HG03095 (cell line): ENCODE data around the gene IL1RL2.

ENCODE experiments used
- ATAC-seq: cut with Tn5 transposase; IDR thresholded peaks from one replicate; pipeline ENCODE4 v1.9.1; 2021; ENCODE audit warnings: moderate library complexity; ENCODE audit not compliant: unreplicated experiment

IL1RL2 gene

DNA sequence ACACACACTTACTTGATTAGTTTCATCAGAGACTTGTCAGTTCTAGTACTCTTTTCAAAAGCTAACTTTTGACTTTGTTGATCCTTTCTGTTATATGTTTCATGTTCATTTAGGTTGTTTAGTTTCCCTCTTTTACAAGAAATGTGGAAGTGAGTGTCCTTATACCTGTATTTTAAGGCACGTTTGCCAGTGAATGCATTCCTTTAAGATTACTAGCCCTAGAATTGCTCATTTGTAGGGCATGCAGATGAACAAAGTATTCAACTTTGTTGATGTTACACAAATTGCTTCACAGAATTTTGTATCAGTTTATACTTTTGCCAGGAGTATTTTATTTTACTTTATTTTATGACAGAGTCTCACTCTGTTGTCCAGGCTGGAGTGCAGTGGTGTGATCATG lies 6.3 kb downstream of the IL1RL2 start:
- no peak for ATAC-seq

GRCh38 chr2:102194609-102195268 lies 7.9 kb downstream of the IL1RL2 start:
- no peak for ATAC-seq

- ATAC-seq = no peak
Measured at GRCh38 chr2:102197389-102198137, 10.7 kb downstream of the IL1RL2 start.

GRCh38 chr2:102200539-102200938 lies 13.7 kb downstream of the IL1RL2 start:
- no peak for ATAC-seq

DNA sequence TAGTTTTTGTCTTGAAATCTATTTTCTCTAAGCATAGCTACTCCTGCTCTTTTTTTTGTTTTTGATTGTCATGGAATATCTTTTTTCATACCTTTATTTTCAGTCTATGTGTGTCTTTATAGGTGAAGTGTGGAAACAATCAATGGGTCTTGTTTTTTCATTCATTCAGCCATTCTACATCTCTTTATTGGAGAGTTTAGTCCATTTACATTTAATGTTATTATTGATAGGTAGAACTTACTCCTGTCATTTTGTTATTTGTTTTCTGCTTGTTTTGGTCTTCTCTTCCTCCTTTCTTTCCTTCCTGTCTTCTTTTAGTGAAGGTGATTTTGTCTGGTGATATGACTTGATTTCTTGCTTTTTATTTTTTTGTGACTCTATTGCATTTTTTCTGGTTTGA lies 17.8 kb downstream of the IL1RL2 start:
- no peak for ATAC-seq

- ATAC-seq = no peak
Measured at GRCh38 chr2:102206666-102207341, 20.0 kb downstream of the IL1RL2 start.

- no peak for ATAC-seq
Measured at GRCh38 chr2:102208774-102209173, 22.0 kb downstream of the IL1RL2 start.

DNA sequence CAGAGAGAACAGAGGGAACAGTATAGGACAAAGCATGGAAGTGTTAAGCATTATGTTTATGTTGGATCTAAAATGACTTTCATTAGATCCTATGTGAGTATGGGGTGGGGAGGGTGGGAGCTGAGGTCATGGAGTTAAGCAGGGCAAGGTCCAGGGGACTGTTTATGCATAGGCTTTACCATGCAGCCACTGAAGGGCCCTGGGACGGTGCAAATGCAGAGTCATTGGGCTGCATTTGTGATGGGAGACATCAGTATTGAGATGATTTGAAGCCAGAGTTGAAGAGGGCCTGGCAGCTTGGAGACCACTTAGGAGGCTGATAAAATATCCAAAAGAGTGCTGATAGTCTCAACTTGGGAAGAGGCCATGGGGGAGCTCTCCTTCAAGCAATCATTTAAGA lies 22.7 kb downstream of the IL1RL2 start:
- ATAC-seq = no peak

DNA sequence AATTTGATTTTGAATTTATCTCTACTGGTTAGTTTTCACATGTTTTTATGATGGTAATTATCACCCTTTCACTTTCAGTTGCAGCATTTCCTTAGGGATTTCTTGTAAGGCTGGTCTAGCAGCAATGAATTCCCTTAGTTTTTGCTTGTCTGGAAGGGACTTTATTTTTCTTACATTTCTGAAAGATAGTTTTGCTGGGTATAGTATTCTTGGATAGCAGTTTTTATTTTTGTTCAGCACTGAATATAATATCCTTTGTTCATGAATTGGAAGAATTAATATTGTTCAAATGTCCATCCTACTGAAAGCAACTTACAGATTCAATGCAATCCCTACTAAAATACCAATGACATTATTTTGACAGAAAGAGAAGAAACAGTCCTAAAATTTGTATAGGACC lies 30.2 kb downstream of the IL1RL2 start:
- no peak for ATAC-seq

DNA sequence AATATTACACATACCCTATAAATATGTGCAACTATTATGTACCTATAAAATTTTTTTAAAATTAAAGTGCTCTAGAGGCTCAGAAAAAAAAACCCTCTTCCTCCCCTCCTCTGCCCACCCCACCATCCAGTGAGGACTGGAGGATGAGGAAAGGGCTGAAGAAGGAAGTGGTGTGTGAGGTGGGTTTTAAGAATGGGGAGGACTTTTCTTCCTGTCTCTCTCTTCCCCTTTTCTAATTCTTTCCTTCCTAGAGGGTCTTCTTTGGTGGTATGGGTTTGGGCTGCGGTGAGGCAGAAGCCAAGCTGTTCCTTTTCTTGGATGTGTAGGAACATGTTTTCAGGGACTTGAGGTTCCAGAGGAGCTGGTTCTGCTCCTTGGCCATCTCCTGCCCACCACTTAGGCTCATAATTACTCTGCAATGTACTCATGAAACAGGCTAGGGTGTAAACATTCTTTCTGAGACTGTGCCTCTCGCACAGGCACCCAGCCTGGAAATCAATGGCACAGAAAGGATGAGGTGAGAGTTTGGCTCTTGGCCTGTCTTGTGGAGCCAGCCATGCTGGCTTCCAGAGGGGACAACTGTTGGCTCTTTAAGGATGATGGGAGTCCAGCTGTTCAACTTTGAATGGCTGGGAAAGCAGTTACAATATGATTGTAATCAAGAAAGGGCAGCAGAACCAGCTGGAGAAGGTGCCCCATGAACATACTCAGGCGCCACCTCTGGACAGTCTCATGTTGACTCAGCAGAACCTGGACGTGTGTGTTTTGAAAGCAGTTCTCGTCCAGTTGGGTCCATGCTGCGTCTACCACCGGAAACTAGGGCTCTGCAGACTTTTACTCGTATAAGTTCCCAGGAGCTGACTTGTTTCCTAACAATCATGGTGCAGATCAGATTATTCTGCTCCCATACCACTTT lies 38.3 kb downstream of the IL1RL2 start:
- no peak for ATAC-seq

DNA sequence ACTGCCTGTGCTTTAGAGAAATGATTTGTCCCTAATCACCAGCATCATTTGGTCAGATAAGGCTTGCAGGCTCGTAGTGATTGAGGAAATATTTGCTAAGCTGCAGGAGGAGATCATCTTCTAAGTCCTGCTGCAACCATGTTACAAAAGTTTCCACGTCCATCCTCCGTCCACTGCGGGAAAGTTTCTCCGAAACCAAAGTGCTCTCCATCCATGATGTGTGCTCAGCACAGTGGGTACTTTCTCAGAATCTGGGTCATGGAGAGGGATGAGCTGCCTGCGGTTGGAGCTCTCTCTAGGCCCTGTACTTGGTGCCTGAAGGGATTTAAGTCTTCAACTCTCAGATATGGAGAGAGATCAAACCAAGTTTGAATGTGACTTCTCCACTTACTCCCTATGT lies 39.3 kb downstream of the IL1RL2 start:
- no peak for ATAC-seq

GRCh38 chr2:102226612-102227391 lies 40.0 kb downstream of the IL1RL2 start:
- no peak for ATAC-seq

- no peak for ATAC-seq
Measured at GRCh38 chr2:102229141-102229769, 42.4 kb downstream of the IL1RL2 start.

DNA sequence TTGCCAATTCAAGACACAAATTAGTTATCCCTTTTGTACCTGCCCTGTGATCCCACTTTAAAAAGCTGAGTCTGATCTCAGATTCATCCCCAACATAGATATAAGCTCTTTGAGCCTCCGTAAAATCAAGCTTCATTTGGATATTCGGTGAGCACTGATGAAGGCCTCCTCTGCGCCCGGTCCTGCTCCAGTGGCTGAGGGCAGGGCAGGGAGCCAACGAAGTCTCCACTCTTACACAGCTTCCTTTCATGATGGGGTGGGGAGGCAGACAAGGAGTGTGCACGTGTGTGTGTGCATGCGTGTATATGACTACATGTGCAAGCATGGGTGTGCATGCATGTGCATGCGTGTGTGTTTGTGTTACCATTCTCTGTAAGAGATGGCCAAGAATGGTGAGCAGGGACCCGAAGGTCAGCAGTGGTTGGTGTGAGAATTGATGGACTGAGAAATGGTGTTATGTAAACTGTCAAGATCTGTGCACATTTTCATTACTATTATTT lies 43.6 kb downstream of the IL1RL2 start:
- ATAC-seq = no peak

DNA sequence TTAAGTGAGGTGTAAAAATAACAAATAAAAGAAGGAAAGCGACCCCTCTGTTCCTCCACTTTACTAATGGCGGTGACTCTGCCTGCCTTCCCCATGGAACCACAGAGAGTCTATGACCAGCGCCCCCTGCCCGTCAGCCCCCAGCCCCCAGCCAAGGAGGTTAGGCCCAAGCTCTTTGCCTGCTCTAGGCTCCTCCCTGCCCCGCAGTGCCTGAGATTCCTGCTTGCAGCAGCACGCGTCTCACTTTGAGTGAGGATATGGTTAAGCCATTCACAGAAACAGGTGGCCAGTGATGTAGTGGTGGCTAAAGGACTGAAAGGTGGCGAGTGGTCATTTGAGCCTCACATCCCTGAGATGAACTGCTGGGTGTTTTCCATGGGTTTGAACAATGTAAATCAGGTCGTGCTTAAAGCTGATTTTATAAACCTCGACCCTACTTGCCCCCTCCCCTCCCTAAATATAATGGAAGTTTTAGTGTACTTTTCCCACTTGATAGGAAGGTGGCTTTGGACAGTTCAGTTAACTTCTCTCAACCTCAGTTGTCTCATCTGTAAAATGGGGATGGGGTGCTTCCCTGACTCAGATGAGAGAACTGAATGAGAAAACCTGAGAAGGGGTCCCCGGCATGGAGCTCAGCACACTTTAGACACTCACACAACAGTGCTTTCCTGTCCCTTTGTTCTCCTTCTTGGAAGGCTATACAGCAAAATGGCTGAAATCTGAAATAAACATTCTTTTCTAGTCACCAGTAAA lies 46.5 kb downstream of the IL1RL2 start:
- no peak for ATAC-seq

- no peak for ATAC-seq
Measured at GRCh38 chr2:102235042-102235473, 48.2 kb downstream of the IL1RL2 start.

DNA sequence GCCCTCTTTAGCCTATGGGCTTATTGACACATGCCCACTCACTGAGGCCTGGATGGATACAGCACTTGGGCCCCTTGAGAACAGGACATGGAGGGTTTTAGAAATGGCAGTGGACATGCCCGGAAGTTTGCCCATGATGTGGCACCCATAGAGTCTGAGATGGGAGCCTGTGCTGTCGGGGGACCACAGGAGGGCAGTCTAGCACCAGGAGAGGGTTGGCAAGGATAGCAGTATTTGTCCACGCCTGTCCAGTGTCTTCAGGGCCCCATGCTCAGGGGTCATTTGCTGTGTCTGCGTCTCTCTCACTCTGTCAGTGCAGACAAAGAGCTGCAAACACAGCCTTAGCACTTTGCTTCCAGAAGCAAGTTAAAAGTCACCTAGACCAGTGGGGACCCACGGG lies 48.7 kb downstream of the IL1RL2 start:
- no peak for ATAC-seq

GRCh38 chr2:102236132-102236531 lies 49.3 kb downstream of the IL1RL2 start:
- ATAC-seq = no peak

- no peak for ATAC-seq
Measured at GRCh38 chr2:102237176-102237575, 50.4 kb downstream of the IL1RL2 start.
